Measurements from ENCODE around the gene TMEM127. TPM values are rescaled to one million over a fixed set of nuclear protein-coding genes. Genes with fewer than 3 reads are reported as not detected.

Gene TMEM127
- total RNA-seq, 1 experiment from 2014 or later = 49.1 TPM

GRCh38 chr2:96249654-96250053 is 16.1 kb downstream of the TMEM127 start:
- BruUV-seq (replicated peaks) = no TSS peak
- peaks cover 49% of the 10 kb centered on the region for H3K36me3 Mint-ChIP-seq (ENCODE audit: insufficient read depth, unreplicated experiment)

GRCh38 chr2:96248624-96249023 is 17.2 kb downstream of the TMEM127 start:
- H3K36me3 Mint-ChIP-seq (ENCODE audit: insufficient read depth, unreplicated experiment) = peaks cover 39% of the 10 kb centered on the region
- no peak for DNase-seq
- no peak overlapping the region for H3K27ac Mint-ChIP-seq (ENCODE audit: unreplicated experiment)
- ChIA-PET CTCF (no interaction called here), POLR2A (no interaction called here)
- peaks cover 2% of the 10 kb centered on the region; the same call in 1 of the 2 replicates for H3K36me3 ChIP-seq (ENCODE audit: control insufficient read depth, insufficient read depth, low read length)
- H3K9me3 ChIP-seq = no peaks in the 10 kb centered on the region
- no peaks in the 10 kb centered on the region for H3K9me3 Mint-ChIP-seq (ENCODE audit: unreplicated experiment)
- H3K4me3 ChIP-seq (ENCODE audit: low read depth, low read length) = no peak overlapping the region
- no peak overlapping the region for H3K4me3 Mint-ChIP-seq (ENCODE audit: unreplicated experiment)
- H3K4me1 Mint-ChIP-seq (ENCODE audit: low read depth, unreplicated experiment) = no peaks in the 10 kb centered on the region
- no peaks in the 10 kb centered on the region; the same call in 1 of the 2 replicates for H3K4me1 ChIP-seq
- H3K27me3 ChIP-seq (replicated peaks; ENCODE audit: control insufficient read depth, insufficient read depth, low read length) = no peaks in the 10 kb centered on the region
- no peak for TF ChIP-seq CTCF (IDR thresholded peaks at IDR 0.05; ENCODE audit: insufficient read depth in 1 of 2, low read depth in 1 of 2, low read length in 1 of 2, severe bottlenecking in 1 of 2, unreplicated experiment in 1 of 2)
- no TSS peak for BruUV-seq (replicated peaks)
- intact Hi-C loops (cut with micrococcal nuclease; ENCODE audit: unreplicated experiment) = no loop called here
- no peaks in the 10 kb centered on the region for H3K27me3 Mint-ChIP-seq (ENCODE audit: insufficient read depth, unreplicated experiment)

More at GRCh38 chr2:96249654-96250053, 16.1 kb downstream of the TMEM127 start:
- no peak overlapping the region for H3K4me3 Mint-ChIP-seq (ENCODE audit: unreplicated experiment)
- no peaks in the 10 kb centered on the region for H3K27me3 ChIP-seq (replicated peaks; ENCODE audit: control insufficient read depth, insufficient read depth, low read length)
- intact Hi-C loops (cut with micrococcal nuclease; ENCODE audit: unreplicated experiment) = no loop called here
- H3K27ac Mint-ChIP-seq (ENCODE audit: unreplicated experiment) = peak overlapping the region; percentile 23
- H3K9me3 Mint-ChIP-seq (ENCODE audit: unreplicated experiment) = no peaks in the 10 kb centered on the region
- no peaks in the 10 kb centered on the region for H3K4me1 Mint-ChIP-seq (ENCODE audit: low read depth, unreplicated experiment)
- no peaks in the 10 kb centered on the region for H3K27me3 Mint-ChIP-seq (ENCODE audit: insufficient read depth, unreplicated experiment)
- peaks cover 2% of the 10 kb centered on the region; the same call in 1 of the 2 replicates for H3K36me3 ChIP-seq (ENCODE audit: control insufficient read depth, insufficient read depth, low read length)
- H3K4me3 ChIP-seq (ENCODE audit: low read depth, low read length) = no peak overlapping the region
- H3K9me3 ChIP-seq = no peaks in the 10 kb centered on the region
- POLR2A ChIA-PET = no interaction called here
- TF ChIP-seq CTCF (IDR thresholded peaks at IDR 0.05; ENCODE audit: insufficient read depth in 1 of 2, low read depth in 1 of 2, low read length in 1 of 2, severe bottlenecking in 1 of 2, unreplicated experiment in 1 of 2) = no peak
- no peak for DNase-seq
- H3K4me1 ChIP-seq = no peaks in the 10 kb centered on the region; the same call in 1 of the 2 replicates
- CTCF ChIA-PET = no interaction called here

GRCh38 chr2:96247896-96248295 is 17.9 kb downstream of the TMEM127 start:
- Mint-ChIP-seq H3K4me1 (ENCODE audit: low read depth, unreplicated experiment) (no peaks in the 10 kb centered on the region), H3K27ac (ENCODE audit: unreplicated experiment) (no peak overlapping the region), H3K27me3 (ENCODE audit: insufficient read depth, unreplicated experiment) (no peaks in the 10 kb centered on the region), H3K4me3 (ENCODE audit: unreplicated experiment) (no peak overlapping the region), H3K9me3 (ENCODE audit: unreplicated experiment) (no peaks in the 10 kb centered on the region), H3K36me3 (ENCODE audit: insufficient read depth, unreplicated experiment) (peaks cover 39% of the 10 kb centered on the region)
- H3K4me1 ChIP-seq = no peaks in the 10 kb centered on the region; the same call in 1 of the 2 replicates
- H3K36me3 ChIP-seq (ENCODE audit: control insufficient read depth, insufficient read depth, low read length) = peaks cover 2% of the 10 kb centered on the region; the same call in 1 of the 2 replicates
- H3K4me3 ChIP-seq (ENCODE audit: low read depth, low read length) = no peak overlapping the region
- BruUV-seq (replicated peaks) = no TSS peak
- H3K27me3 ChIP-seq (replicated peaks; ENCODE audit: control insufficient read depth, insufficient read depth, low read length) = no peaks in the 10 kb centered on the region
- no peaks in the 10 kb centered on the region for H3K9me3 ChIP-seq
- intact Hi-C loops (cut with micrococcal nuclease; ENCODE audit: unreplicated experiment) = no loop called here
- ChIA-PET CTCF (no interaction called here), POLR2A (no interaction called here)
- no peak for TF ChIP-seq CTCF (IDR thresholded peaks at IDR 0.05; ENCODE audit: insufficient read depth in 1 of 2, low read depth in 1 of 2, low read length in 1 of 2, severe bottlenecking in 1 of 2, unreplicated experiment in 1 of 2)
- no peak for DNase-seq

Measured in Caco-2 (cell line).